Measurements from ENCODE around the gene PIR. TPM values are rescaled to one million over a fixed set of nuclear protein-coding genes. Genes with fewer than 3 reads are reported as not detected.
A peak's percentile ranks its signal among the peaks of the same experiment; 100 is the strongest.

PIR gene
- total and polyA plus RNA-seq, 2 experiments from 2014 or later, result 14.3 to 18.6 TPM

DNA sequence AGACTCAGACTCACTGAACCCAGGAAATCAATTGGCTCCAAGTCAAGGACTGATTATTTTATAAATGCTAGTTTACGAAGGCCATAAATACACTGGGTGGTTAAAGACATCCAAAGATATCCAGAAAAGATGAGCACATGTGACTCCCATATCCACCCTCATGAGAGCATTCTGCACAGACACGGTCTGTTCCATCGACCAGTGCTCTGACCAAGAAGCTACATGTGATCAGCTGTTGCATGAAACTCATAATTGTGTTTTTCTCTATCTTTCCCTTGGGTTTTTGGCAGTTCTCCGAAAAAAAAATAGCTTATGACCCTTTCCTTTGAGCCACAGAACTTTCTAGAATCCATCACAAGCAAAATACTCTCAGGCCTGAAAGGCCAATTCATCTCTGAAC is 2.7 kb upstream of the PIR start:
- H3K79me2 ChIP-seq, result no peaks in the 10 kb centered on the region
- no peak overlapping the region for H3K4me3 ChIP-seq
- H4K20me1 ChIP-seq (ENCODE audit: insufficient read depth, poor library complexity, severe bottlenecking), result no peaks in the 10 kb centered on the region
- 90% methylated on average over 4 of the region's 4 CpGs for WGBS (ENCODE audit: low lambda C conversion rate, missing lambda C conversion rate)
- H3K36me3 ChIP-seq (replicated peaks; ENCODE audit: insufficient read depth, low read depth), result no peaks in the 10 kb centered on the region
- no peak for DNase-seq (ENCODE audit: low spot score)
- TF ChIP-seq, protein P1, sequence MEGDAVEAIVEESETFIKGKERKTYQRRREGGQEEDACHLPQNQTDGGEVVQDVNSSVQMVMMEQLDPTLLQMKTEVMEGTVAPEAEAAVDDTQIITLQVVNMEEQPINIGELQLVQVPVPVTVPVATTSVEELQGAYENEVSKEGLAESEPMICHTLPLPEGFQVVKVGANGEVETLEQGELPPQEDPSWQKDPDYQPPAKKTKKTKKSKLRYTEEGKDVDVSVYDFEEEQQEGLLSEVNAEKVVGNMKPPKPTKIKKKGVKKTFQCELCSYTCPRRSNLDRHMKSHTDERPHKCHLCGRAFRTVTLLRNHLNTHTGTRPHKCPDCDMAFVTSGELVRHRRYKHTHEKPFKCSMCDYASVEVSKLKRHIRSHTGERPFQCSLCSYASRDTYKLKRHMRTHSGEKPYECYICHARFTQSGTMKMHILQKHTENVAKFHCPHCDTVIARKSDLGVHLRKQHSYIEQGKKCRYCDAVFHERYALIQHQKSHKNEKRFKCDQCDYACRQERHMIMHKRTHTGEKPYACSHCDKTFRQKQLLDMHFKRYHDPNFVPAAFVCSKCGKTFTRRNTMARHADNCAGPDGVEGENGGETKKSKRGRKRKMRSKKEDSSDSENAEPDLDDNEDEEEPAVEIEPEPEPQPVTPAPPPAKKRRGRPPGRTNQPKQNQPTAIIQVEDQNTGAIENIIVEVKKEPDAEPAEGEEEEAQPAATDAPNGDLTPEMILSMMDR (IDR thresholded peaks at IDR 0.05; ENCODE audit: poor library complexity), result no peak
- TF ChIP-seq EZH2 (IDR thresholded peaks at IDR 0.05; ENCODE audit: borderline replicate concordance), result no peak
- no peak for TF ChIP-seq EZH2phosphoT487 (IDR thresholded peaks at IDR 0.05; ENCODE audit: low read depth, severe bottlenecking, unreplicated experiment)
- no peak overlapping the region for H3K4me2 ChIP-seq
- H3K27ac ChIP-seq, result no peak overlapping the region
- H2AFZ ChIP-seq, result no peak overlapping the region
- no peaks in the 10 kb centered on the region for H3K27me3 ChIP-seq
- H3K9me2 ChIP-seq (replicated peaks; ENCODE audit: insufficient read depth), result no peaks in the 10 kb centered on the region
- H3K4me1 ChIP-seq (ENCODE audit: insufficient read depth), result no peaks in the 10 kb centered on the region
- H3K9me3 ChIP-seq (ENCODE audit: low read depth), result no peaks in the 10 kb centered on the region

DNA sequence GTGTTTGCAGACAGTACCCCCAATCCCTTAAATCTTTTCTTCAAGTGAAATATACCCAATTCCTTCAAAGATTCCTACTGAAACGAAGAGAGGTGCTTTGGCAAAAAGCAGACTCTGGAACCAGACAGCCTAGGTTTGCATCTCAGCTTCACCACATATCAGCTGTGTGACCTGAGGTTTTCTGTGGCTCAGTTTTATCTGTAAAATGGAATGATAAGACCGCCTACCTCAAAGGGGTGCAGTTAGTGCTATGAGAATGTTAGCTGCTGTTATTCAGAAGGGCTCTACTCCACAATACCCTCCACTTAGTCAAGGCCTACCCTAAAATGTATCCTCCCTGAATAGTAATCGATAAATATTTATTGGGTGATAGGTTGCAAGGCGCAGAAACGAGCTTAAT is 664 bp downstream of the PIR start:
- no peak for DNase-seq (ENCODE audit: low spot score)
- 72% methylated on average over 5 of the region's 5 CpGs for WGBS (ENCODE audit: low lambda C conversion rate, missing lambda C conversion rate)
- TF ChIP-seq EZH2phosphoT487 (IDR thresholded peaks at IDR 0.05; ENCODE audit: low read depth, severe bottlenecking, unreplicated experiment), result no peak
- TF ChIP-seq EZH2 (IDR thresholded peaks at IDR 0.05; ENCODE audit: borderline replicate concordance), result no peak
- TF ChIP-seq, protein P1 (IDR thresholded peaks at IDR 0.05; ENCODE audit: poor library complexity), result no peak
- no peaks in the 10 kb centered on the region for H4K20me1 ChIP-seq (ENCODE audit: insufficient read depth, poor library complexity, severe bottlenecking)
- peak overlapping the region; percentile 85 for H3K4me2 ChIP-seq
- no peaks in the 10 kb centered on the region for H3K79me2 ChIP-seq
- H2AFZ ChIP-seq, result peak overlapping the region; percentile 89
- no peaks in the 10 kb centered on the region for H3K9me2 ChIP-seq (replicated peaks; ENCODE audit: insufficient read depth)
- H3K36me3 ChIP-seq (replicated peaks; ENCODE audit: insufficient read depth, low read depth), result no peaks in the 10 kb centered on the region
- no peak overlapping the region for H3K4me3 ChIP-seq
- H3K27ac ChIP-seq, result peak overlapping the region; percentile 55
- H3K9me3 ChIP-seq (ENCODE audit: low read depth), result no peaks in the 10 kb centered on the region
- no peaks in the 10 kb centered on the region for H3K27me3 ChIP-seq
- no peaks in the 10 kb centered on the region for H3K4me1 ChIP-seq (ENCODE audit: insufficient read depth)

DNA sequence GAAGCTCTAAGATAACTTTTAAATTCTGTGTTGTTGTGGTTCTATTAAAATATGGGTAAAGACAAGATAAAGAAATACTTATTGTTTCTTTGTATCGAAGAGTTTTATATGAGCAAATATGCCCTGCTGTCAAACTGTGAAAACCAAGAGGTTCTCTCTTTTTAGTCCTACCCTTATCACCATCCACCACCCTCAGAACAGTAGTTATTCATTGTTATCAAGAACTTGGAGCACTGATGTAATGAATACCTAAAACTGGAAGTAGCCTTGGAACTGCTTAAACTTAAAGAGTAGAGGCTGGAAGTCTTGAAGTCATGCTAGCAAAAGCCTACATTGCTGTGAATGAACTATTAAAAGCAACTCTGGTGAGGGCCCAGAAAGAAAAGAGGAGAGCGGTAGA is 9.2 kb downstream of the PIR start:
- no peak overlapping the region for H3K4me3 ChIP-seq
- H2AFZ ChIP-seq, result no peak overlapping the region
- H3K79me2 ChIP-seq, result no peaks in the 10 kb centered on the region
- no peaks in the 10 kb centered on the region for H3K9me2 ChIP-seq (replicated peaks; ENCODE audit: insufficient read depth)
- no peaks in the 10 kb centered on the region for H3K9me3 ChIP-seq (ENCODE audit: low read depth)
- H3K4me1 ChIP-seq (ENCODE audit: insufficient read depth), result no peaks in the 10 kb centered on the region
- TF ChIP-seq EZH2 (IDR thresholded peaks at IDR 0.05; ENCODE audit: borderline replicate concordance), result no peak
- TF ChIP-seq EZH2phosphoT487 (IDR thresholded peaks at IDR 0.05; ENCODE audit: low read depth, severe bottlenecking, unreplicated experiment), result no peak
- TF ChIP-seq, protein P1 (IDR thresholded peaks at IDR 0.05; ENCODE audit: poor library complexity), result no peak
- H3K36me3 ChIP-seq (replicated peaks; ENCODE audit: insufficient read depth, low read depth), result no peaks in the 10 kb centered on the region
- DNase-seq (ENCODE audit: low spot score), result no peak
- H3K27me3 ChIP-seq, result no peaks in the 10 kb centered on the region
- H3K27ac ChIP-seq, result no peak overlapping the region
- H4K20me1 ChIP-seq (ENCODE audit: insufficient read depth, poor library complexity, severe bottlenecking), result no peaks in the 10 kb centered on the region
- WGBS (ENCODE audit: low lambda C conversion rate, missing lambda C conversion rate), result 95% methylated on average over 2 of the region's 2 CpGs
- no peak overlapping the region for H3K4me2 ChIP-seq

DNA sequence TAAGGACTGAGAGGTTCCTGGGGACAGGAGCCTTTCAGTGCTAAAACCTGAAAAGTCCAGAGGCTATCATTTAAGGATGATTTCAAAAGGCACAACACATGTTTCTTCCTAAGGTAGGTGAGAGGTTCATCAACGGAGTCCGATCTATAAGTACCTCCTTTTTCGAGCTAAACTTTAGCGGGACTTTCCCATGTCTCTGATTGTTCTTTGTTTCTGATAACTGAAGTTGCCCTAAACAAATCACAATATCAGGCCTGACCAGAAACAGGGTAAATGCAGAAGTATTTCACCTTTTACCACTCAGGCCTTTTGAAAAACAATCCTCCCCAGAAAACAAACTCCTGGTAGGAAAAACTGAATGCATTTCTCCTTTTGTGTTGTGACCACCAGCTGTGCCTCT is 17.6 kb downstream of the PIR start:
- H2AFZ ChIP-seq, result no peak overlapping the region

More for the DNA sequence above, 17.6 kb downstream of the PIR start:
- no peaks in the 10 kb centered on the region for H3K79me2 ChIP-seq
- H3K4me2 ChIP-seq, result no peak overlapping the region
- TF ChIP-seq EZH2phosphoT487 (IDR thresholded peaks at IDR 0.05; ENCODE audit: low read depth, severe bottlenecking, unreplicated experiment), result no peak
- TF ChIP-seq, protein P1 (IDR thresholded peaks at IDR 0.05; ENCODE audit: poor library complexity), result no peak
- TF ChIP-seq EZH2 (IDR thresholded peaks at IDR 0.05; ENCODE audit: borderline replicate concordance), result no peak
- H3K4me3 ChIP-seq, result no peak overlapping the region
- WGBS (ENCODE audit: low lambda C conversion rate, missing lambda C conversion rate), result 71% methylated on average over 4 of the region's 4 CpGs
- no peaks in the 10 kb centered on the region for H3K9me2 ChIP-seq (replicated peaks; ENCODE audit: insufficient read depth)
- H3K4me1 ChIP-seq (ENCODE audit: insufficient read depth), result no peaks in the 10 kb centered on the region
- H3K36me3 ChIP-seq (replicated peaks; ENCODE audit: insufficient read depth, low read depth), result no peaks in the 10 kb centered on the region
- H4K20me1 ChIP-seq (ENCODE audit: insufficient read depth, poor library complexity, severe bottlenecking), result no peaks in the 10 kb centered on the region
- no peaks in the 10 kb centered on the region for H3K27me3 ChIP-seq
- no peak for DNase-seq (ENCODE audit: low spot score)
- no peaks in the 10 kb centered on the region for H3K9me3 ChIP-seq (ENCODE audit: low read depth)
- H3K27ac ChIP-seq, result no peak overlapping the region

Data from hepatocyte (in vitro differentiated cells).